ENCODE results near the gene CCL26. TPM values are rescaled to one million over a fixed set of nuclear protein-coding genes. Genes with fewer than 3 reads are reported as not detected.

Gene CCL26
- total RNA-seq, 1 experiment from 2014 or later, result 0.49 TPM

GRCh38 chr7:75734586-75735458 lies 37.2 kb downstream of the CCL26 start:
- no peak for TF ChIP-seq MAX (IDR thresholded peaks at IDR 0.05)
- no peak for TF ChIP-seq SRF (IDR thresholded peaks at IDR 0.05; ENCODE audit: low read depth)
- TF ChIP-seq ZNF274 (IDR thresholded peaks at IDR 0.05; ENCODE audit: low read depth, low read length), result no peak
- TF ChIP-seq EZH2phosphoT487 (IDR thresholded peaks at IDR 0.05; ENCODE audit: borderline replicate concordance), result no peak
- TF ChIP-seq CTCF (IDR thresholded peaks at IDR 0.05 in 2 of 3, conservative IDR thresholded peaks at IDR 0.05 in 1 of 3; ENCODE audit: borderline replicate concordance in 1 of 3, insufficient read depth in 1 of 3, low read depth in 2 of 3, low read length in 2 of 3), result no peak
- TF ChIP-seq REST (IDR thresholded peaks at IDR 0.05; ENCODE audit: low read depth), result no peak
- TF ChIP-seq FOSL1 (IDR thresholded peaks at IDR 0.05; ENCODE audit: low read depth), result no peak
- TF ChIP-seq JUND (IDR thresholded peaks at IDR 0.05), result no peak
- no peak for TF ChIP-seq TCF7L2 (IDR thresholded peaks at IDR 0.05; ENCODE audit: borderline replicate concordance, extremely low read depth, insufficient read depth, insufficient read length)
- no peak for TF ChIP-seq RAD21 (IDR thresholded peaks at IDR 0.05; ENCODE audit: low read depth)
- no peak for TF ChIP-seq EGR1 (IDR thresholded peaks at IDR 0.05; ENCODE audit: low read depth)
- TF ChIP-seq SP1 (IDR thresholded peaks at IDR 0.05; ENCODE audit: low read depth), result no peak
- no peak for TF ChIP-seq ATF3 (IDR thresholded peaks at IDR 0.05)
- no peak for TF ChIP-seq CEBPB (IDR thresholded peaks at IDR 0.05; ENCODE audit: low read depth)
- no peak for TF ChIP-seq POLR2AphosphoS5 (IDR thresholded peaks at IDR 0.05; ENCODE audit: low read depth, low read length)
- no peak for TF ChIP-seq SIN3A (IDR thresholded peaks at IDR 0.05; ENCODE audit: low read depth)
- TF ChIP-seq ELF1 (IDR thresholded peaks at IDR 0.05; ENCODE audit: borderline replicate concordance, low read depth), result no peak
- H3K4me3 ChIP-seq (replicated peaks in 1 of 2; ENCODE audit: low read depth in 1 of 2, low read length in 2 of 2), result no peak overlapping the region
- no peaks in the 10 kb centered on the region for H3K27me3 ChIP-seq (ENCODE audit: insufficient read depth, low read length)
- no peak overlapping the region for H3K27ac ChIP-seq (ENCODE audit: low read depth, low read length)
- ChIA-PET RAD21 (ENCODE audit: low non-redundant PET in 1 of 2, low total read pairs in 2 of 2, uncharacterized antibody in 2 of 2, unreplicated experiment in 2 of 2) (no interaction called here), POLR2A (no interaction called here), CTCF (no interaction called here)
- H3K36me3 ChIP-seq (ENCODE audit: control insufficient read depth in 1 of 2, insufficient read depth in 2 of 2, low read length in 2 of 2), result no peaks in the 10 kb centered on the region
- H3K79me2 ChIP-seq (ENCODE audit: insufficient read depth, low read length), result no peaks in the 10 kb centered on the region
- no peaks in the 10 kb centered on the region for H3K9me2 ChIP-seq (ENCODE audit: insufficient read depth)
- no peak overlapping the region for H3K4me2 ChIP-seq (ENCODE audit: low read length)
- H4K20me1 ChIP-seq (ENCODE audit: insufficient read depth), result no peaks in the 10 kb centered on the region
- peaks cover 26 to 41% of the 10 kb centered on the region in 2 experiments for H3K4me1 ChIP-seq (ENCODE audit: control insufficient read depth in 1 of 2, insufficient read depth in 2 of 2, low read length in 2 of 2)
- no peak overlapping the region for H3K9ac ChIP-seq (ENCODE audit: low read length)
- DNase-seq (ENCODE audit: low read depth, low spot score) (no peak), ATAC-seq (no peak)
- TSS peak; percentile 33 for BruUV-seq (replicated peaks)
- intact Hi-C loops (cut with micrococcal nuclease), result no loop called here
- no peak overlapping the region for H2AFZ ChIP-seq (ENCODE audit: low read depth, low read length, poor library complexity, severe bottlenecking)
- H3K9me3 ChIP-seq (ENCODE audit: control insufficient read depth in 1 of 2, insufficient read depth in 1 of 2, low read depth in 1 of 2, low read length in 2 of 2), result no peaks in the 10 kb centered on the region
